RPMI7951 (cell line): ENCODE results near the gene ZNF860. TPM values are rescaled to one million over a fixed set of nuclear protein-coding genes. Genes with fewer than 3 reads are reported as not detected.
"Not testable (repeated sequence)": the region's sequence is repeated elsewhere in the genome, so short reads cannot be mapped to it uniquely, and the experiment has no call there.

Experiments used
- DNase-seq: peaks from one replicate; pipeline ENCODE4 v3.0.0-alpha.2; 2012; ENCODE audit warnings: low read depth
- total RNA-seq: library from RNA; depleted of rRNA; stranded (reverse); fragments of >200 nt; shearing (Covaris generic); gene quantifications from 2 replicates; pipeline ENCODE4 v1.2.3, GENCODE V29; 2014

ZNF860 gene
- total RNA-seq, 1 experiment from 2014 or later: 0.60 TPM

DNA sequence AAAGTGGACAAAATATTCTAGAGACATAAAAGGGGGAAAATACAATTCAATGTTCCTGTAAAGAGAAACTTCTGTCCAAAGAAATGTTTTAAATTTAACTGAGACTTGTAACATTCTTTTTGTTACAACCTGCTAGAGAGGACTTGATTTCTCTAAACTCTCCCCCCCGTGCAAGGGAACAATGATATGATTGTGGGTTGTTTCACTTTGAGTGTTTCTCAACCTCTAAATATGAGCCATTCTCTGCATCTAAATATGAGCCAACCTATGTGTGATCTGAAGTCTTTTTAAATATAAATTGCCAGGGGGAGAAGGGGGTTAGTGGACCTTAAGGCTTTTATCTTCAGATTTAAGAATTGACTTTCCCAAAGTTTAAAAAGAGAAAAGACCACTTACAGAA lies 14.6 kb downstream of the ZNF860 start:
- no peak for DNase-seq

DNA sequence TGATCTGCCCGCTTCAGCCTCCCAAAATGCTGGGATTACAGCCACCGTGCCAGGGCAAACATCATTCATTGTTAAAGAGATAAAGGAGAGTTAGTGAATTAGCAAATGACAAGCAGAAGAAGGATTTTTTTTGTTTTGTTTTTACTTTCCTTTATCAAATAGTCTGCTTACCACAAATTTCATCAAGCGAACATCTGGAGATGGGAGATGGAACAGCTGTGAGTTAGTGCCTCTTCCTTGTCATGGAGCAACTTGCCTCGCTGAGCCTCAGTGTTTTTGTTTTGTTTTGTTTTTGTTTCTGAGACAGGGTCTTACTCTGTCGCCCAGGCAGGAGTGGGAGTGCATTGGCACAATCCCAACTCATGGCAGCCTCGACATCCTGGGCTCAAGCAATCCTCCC lies 15.9 kb downstream of the ZNF860 start:
- no peak for DNase-seq

DNA sequence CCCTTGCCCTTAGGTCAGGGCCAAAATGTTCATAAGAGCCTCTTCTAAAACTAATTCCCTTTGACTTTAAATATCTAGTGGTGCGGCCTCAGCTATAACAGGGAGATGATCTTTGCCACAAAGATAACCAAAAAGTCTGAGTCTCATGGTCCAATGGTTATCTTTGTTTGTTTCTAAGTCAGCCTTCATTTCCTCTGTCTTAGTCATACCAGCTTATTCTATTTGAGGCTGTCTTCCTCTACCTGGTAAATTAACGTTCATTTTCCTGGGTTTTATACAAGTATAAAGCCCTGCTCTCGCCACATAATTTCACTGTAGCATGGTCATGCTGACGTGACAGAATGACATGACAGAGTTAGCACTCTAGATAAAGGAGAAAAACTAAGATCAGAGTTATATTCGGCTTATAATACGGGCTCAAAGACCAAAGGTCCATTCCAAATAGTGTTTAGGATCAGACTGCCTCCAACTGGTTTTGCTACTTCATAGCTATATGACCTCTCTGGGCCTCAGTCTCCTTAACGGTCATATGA lies 18.4 kb downstream of the ZNF860 start:
- DNase-seq: no peak

DNA sequence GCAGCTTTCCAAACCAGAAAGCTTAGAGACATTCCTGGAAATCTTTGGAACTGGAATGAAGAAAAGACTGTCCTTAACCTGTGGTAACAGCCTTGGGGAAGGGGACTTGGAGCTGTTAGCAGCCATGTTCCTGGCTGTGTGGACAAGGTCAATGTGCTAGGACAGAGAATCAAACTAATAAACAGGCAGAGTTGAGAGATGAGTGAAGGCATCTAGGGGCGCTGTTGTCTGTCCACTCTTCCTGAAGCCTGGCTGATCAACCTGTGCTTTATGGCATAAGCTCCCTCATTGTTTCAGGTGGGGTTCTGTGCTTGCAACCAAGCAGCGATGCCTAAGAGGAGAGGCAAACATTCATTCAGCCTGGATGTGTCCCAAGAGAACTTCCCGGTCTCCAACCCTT lies 19.3 kb downstream of the ZNF860 start:
- no peak for DNase-seq

DNA sequence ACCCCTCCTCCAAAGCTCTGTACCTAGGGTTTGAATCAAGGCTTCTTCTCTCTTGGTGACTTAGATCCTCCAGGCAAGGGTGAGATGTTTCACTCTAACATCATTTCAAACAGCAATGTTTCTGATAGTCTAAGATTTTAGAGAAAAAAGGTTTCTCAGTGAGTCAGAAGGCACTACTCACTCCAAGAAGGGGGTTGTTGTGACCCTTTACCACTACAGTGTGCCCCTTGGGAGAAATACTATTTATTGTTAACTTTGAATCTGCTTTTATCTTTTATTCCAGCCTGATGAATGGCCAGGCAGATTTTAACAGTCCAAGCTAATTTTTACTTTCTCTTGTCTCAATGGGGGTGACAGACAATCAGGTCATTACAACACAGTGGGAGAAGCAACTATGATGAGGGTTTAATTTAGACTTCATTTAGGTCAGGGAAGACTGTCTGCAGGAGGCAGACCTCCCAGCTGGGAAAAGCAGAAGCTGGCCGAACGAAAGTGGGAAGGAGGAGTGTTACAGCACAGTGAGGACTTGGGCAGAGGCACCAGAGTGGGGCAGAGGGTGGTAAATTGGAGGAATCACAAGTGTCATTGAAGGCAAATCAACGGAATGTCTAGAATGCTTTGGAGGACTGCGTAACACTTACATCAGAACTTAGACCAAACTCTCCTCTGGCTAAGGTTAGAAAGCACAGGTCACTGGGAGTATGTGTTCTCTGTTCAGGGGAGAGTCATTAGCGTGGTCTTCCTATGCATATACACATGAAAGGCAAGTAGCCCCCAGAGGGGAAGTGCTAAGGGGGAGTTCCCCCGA lies 21.2 kb downstream of the ZNF860 start:
- DNase-seq: no peak

DNA sequence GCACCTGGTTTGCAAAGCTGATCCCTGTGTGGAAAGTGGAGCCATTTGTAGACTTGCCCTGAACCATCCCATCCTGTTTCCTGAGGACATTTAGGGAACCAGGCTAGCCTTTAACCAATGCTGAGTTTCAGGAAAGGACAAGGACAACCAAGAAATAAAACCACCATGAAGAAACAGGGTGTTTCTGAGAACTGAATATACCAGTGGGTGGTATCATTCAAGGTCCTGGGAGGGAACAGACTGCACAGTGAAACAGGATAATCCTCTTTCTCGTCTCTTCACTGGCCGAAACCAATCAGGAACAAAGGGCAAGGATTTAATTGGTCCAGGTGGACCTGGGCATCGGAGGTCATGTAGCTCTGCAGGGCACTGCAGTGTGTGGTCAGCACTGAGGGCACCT lies 21.8 kb downstream of the ZNF860 start:
- no peak for DNase-seq

DNA sequence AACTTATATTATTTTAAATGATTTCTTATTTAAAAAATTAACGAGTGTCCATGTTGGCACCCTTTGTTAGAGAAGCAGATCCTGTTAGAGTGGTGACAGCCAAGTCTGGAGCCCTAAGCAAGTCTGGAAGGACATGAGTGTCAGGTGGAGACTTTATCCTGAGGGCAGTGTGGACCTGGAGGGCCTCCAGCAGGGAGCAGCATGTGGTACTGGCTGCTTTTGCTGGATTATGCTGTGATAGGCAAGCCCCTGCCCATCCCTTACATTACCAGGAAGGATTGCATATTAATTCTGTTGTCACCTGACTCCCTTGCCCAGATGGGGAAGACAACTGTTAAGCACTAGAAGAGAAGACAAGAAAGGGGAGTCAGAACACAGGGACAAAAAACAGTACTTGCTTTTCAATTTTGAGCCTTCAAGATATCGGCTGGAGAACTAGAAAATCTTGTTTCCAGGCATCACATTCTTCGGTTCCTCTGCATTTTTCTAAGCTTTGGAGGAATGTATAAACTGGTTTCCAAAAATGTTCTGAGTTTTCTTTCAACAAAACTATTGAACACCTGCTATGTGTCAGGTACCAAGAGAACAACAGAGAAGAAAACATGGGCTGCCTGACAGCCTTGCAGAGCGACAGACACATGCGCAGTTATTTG lies 22.7 kb downstream of the ZNF860 start:
- no peak for DNase-seq

DNA sequence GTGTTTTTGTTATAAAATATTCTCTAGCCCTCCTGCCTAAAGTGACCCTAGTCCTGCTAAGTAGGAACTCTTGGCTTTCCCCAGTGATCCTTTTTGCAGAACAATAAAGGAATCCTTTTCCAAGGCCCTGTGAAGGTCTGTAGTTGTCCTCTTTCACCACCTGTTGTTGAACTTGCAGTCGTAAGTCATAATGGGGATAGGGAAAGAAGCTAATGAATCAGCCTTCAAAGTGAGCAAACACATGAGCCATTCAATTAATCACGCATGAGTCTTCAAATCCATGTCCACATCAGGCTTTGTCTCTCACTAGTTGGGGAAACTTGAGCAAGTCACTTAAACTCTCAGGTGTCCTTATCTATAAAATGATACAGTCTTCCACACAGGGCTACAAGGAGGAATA lies 27.6 kb downstream of the ZNF860 start:
- DNase-seq: peak; percentile 20

DNA sequence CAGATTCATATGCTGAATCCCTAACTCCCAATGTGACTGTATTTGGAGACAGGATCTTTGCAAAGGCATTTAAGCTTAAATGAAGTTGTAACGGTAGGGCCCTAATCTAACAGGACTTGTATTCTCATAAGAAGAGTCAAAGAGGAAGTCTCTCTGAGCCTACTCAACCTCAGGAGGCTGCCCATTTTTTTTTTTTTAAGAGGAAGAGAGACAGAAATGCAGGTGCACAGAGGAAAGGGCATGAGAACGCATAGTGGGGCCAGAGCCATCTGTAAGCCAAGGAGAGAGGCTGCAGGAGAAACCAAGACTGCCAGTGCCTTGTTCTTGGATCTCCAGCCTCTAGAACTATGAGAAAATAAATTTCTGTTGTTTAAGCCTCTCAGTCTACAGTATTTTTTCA lies 28.4 kb downstream of the ZNF860 start:
- DNase-seq: no peak

DNA sequence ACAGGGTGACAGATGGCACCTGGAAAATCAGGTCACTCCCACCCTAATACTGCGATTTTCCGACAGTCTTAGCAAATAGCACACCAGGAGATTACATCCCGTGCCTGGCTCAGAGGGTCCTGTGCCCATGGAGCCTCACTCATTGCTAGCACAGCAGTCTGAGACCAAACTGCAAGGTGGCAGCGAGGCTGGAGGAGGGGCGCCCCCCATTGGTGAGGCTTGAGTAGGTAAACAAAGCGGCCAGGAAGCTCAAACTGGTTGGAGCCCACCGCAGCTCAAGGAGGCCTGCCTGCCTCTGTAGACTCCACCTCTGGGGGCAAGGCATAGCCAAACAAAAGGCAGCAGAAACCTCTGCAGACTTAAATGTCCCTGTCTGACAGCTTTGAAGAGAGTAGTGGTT lies 29.1 kb downstream of the ZNF860 start:
- not testable (repeated sequence) for DNase-seq

DNA sequence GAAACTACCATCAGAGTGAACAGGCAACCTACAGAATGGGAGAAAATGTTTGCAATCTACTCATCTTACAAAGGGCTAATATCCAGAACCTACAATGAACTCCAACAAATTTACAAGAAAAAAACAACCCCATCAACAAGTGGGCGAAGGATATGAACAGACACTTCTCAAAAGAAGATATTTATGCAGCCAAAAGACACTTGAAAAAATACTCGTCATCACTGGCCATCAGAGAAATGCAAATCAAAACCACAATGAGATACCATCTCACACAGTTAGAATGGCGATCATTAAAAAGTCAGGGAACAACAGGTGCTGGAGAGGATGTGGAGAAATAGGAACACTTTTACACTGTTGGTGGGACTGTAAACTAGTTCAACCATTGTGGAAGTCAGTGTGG lies 34.1 kb downstream of the ZNF860 start:
- DNase-seq: not testable (repeated sequence)

DNA sequence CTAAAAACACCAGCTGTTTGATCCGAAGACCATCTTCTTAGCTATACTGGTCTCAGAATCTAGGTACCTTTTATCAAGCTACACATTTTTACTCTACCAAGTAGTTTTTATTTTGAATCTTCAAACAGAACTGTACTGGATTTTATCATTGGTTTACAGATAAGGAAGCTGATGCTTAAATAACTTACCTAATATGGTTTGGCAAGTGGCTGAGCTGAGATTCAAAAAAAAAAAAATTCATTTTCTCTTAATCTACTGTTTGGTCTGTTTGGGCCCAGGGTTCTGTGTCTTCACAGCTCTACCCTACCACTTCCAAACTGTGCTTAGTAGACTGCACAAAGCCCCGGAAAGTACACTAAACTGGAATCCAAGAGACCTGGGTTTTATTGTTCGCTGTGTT lies 35.7 kb downstream of the ZNF860 start:
- no peak for DNase-seq

DNA sequence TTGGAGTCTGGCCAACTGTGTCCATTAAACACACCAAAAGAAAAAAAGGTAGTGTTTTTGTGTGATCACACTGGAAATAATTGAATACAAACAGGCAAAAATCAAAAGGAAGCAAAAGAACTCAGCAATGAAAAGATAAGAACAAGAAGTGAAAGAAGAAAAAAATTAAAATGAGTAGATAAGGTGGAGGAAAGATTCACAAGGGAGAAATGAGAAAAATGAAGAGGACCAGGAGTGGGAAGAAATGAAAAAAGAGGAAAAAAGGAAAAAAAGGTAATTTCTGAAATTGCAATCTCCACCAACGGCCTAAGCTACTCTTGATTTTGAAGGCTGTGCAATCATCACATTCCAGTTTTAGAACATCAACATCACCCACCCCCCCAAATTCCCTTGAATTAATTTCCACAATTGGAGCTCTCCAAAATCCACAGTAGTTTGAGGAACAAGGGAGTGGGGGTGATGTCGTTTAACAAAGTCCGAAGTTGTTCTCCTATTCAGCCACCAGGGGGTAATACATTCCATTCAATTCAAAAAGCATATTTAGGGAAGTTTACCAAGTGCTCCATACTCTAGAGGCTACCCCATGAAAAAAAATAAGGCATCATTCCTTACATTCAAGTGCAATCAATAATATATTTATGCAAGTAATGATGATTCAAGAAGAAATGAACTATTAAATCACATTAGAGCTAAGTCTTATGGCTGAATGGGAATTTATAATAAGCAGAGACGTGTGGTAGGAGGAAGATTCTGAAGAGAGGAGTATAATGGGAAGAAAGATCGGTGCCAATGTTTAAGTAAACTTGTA lies 37.4 kb downstream of the ZNF860 start:
- peak; percentile 56 for DNase-seq

DNA sequence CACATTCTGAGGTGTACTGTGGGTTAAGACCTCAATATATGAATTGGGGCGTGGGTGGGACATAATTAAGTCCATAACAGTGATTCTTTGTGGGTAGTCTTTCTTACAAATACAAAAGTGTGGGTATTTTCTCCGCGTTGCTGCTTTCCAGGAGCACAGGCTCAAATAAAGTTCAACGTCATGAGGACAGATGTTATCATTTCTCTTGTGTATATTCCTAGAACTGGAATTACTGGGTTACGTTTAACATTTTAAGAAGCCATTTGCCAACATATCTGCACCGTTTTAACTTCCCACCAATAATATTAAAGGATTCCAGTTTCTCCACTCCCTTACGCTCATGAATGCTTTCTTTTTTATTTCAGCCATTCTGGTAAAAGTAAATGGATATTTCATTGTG lies 39.6 kb downstream of the ZNF860 start:
- DNase-seq: no peak

DNA sequence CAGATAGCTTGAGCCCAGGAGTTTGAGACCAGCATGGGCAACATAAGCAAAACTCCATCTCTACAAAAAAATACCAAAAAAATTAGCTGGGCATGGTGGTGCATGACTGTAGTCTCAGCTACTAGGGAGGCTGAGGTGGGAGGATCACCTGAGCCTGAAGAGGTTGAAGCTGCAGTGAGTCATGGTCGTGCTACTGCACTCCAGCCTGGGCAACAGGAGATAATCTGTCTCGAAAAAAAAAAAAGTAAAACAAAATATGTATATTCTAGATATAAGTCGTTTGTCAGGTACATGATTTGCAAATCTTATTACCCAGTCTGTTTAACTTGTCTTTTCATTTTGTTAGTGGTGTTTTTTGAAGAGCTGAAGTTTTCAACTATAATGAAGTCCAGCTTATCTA lies 40.2 kb downstream of the ZNF860 start:
- DNase-seq: no peak

DNA sequence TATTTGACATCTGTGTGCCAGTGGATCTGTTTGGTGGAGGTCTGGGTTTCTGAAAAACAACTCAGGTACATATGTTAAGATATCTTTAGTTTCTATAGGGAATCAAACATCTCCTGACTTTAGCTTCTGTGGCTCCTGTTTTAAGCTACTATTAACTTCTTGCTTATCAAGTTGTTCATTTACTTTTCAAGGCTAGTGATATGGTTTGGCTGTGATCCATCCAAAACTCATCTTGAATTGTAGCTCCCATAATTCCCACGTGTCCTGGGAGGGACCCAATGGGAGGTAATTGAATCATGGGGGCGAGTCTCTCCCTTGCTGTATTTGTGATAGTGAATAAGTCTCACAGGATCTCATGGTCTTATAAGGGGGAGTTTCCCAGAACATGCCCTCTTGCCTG lies 41.4 kb downstream of the ZNF860 start:
- DNase-seq: no peak

DNA sequence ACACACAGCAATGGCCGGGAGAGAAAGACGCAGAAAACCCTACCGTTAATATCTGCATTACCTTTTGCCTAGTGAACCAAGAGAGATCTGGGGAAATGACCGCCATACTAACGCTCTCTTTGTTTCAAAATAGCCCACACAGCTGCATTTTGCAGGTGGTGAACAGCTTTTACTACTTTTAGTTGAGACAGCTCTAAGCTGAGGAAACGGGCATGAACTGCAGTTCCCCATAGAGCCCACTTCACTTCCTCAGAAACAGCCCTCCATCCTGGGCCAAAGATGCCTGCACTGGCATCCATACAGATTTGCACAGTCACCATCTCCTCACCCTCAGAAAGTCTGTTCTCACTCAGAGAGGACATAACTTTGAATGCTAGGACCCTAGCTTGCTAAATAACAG lies 45.0 kb downstream of the ZNF860 start:
- no peak for DNase-seq

DNA sequence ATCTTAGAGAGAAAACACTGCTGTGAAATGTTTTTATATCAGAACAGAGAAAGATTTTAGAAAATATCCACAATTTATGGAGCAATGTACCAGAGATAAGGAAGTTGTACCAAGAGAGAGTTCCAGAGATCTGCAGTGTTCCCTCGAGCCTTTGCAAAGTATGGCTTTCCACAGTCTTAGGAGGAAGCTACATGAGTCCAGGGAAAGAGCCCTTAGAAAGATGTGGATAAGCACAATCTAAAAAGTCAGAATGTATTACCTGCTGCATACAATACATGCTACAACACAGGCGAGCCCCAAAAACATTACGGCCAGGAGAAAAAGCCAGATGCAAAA lies 56.4 kb downstream of the ZNF860 start:
- no peak for DNase-seq

DNA sequence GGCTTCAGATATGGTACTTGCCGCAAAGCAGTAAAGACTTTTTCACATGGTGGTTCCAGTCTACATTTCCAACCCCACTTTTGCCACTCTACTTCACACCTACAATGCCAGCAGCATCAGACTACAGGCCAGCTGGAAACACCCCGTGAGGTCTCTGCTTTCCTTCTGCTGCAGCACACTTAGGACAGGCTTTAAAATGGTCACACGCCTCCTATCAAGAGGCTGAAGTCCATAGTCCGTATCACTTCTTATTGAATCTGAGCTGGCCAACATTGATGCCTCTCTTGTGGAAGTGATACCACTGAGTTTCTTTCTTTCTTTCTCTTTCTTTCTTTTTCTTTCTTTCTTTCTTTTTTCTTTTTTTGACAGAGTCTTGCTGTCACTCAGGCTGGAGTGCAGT lies 59.8 kb downstream of the ZNF860 start:
- DNase-seq: no peak
